Right ventricle myocardium inferior (tissue), 1 donor: ENCODE results near the gene SCUBE3. TPM values are rescaled to one million over a fixed set of nuclear protein-coding genes. Genes with fewer than 3 reads are reported as not detected.

Source experiments
- ATAC-seq: fragments of 200-7000 bp; cut with Tn5 transposase; one replicate; pipeline ENCODE4 v1.9.1; 2020; ENCODE audit warnings: mild to moderate bottlenecking, moderate library complexity
- DNase-seq: peaks from one replicate; pipeline ENCODE4 v3.0.0; 2021; ENCODE audit errors: missing footprints
- intact Hi-C: fragments of 100-400 bp; cut with DNase I; formaldehyde crosslinking; loops from one replicate; pipeline ENCODE4 v1.11.0; 2022
- total RNA-seq: library from RNA; stranded (reverse); fragmentation: NEBNext Ultra II Directional; extraction: Animal tissue kit (Norgen Biotek cat#: 25700); gene quantifications from one replicate; pipeline ENCODE4 v1.2.1, GENCODE V29; 2021
- donor health status: DM: no; HTN: yes; CAD: no; lungs with severe emphysema.

Gene SCUBE3
- total RNA-seq, 1 donor from 2014 or later, result 10.3 TPM

DNA sequence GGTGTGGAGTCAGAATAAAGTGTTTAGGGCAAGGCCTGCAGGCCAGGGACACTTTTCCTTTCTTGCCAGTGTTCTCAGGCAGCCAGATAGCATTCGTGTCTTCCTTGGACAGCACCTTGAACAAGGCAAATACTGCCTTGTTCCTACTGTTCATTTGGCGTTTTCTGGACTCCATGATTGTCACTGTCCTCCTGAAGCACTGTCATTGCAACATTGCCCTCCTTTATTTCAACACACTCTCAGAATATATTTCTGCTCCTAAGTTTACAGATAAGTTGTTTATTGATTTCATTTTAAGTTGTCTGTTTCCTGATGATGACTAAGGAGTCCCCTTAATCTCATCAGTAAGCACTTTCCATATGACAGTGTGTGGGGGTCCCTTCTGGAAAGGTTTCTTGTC is 68.7 kb downstream of the SCUBE3 start:
- ATAC-seq, result no peak
- intact Hi-C loops, result no loop called here
- DNase-seq, result no peak

- DNase-seq (no peak), ATAC-seq (no peak)
- intact Hi-C loops, result no loop called here
Measured at GRCh38 chr6:35283361-35283760, 69.6 kb downstream of the SCUBE3 start.

DNA sequence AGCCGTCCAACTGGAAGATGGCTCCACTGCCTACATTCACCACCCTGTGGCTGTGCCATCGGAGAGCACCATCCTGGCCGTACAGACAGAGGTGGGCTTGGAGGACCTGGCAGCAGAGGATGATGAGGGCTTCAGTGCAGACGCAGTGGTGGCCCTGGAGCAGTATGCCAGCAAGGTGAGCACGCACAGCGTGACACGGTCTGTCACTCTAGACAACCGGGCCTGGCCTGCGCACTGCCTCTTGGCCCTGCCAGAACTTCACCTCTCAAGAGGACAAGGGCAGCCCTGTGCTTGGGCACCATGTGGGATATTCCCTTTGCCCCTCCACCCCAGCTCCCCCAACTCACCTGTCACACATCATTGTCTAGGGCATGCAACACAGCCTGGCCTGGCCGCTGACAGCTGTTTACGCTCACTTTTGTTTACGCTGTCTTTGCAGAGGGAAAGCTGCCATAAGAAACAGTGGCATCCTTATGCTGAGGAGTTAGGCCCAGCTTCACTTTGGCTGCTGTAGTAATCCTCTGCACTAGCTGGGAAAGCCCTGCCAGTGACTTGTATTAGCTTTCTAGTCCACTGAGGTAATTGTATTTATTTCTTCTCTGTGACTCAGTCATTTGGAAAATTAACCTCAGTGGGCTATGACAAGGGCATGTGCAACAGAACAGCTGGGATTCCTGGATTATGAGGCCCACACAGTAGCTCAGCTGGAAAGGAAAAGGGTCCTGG is 74.1 kb downstream of the SCUBE3 start:
- ATAC-seq (no peak), DNase-seq (no peak)
- intact Hi-C loops, result no loop called here

DNA sequence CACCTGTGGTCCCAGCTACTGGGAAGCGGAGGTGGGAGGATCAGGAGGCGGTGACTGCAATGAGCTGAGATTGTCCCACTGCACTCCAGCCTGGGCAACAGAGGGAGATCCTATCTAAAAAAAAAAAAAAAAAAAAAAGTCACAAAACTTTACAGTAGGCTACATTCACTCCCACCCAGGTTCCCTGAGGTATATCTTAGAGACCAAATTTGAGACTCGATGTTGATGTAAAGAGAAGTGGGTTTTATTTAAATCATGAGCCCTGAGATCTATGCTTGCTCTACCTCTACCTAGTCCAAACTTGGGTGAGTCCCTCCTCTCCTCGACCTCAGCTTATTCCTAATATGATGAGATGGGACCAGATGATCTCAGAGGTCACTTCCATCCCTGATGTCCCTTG is 75.1 kb downstream of the SCUBE3 start:
- ATAC-seq (no peak), DNase-seq (no peak)
- intact Hi-C loops, result no loop called here

DNA sequence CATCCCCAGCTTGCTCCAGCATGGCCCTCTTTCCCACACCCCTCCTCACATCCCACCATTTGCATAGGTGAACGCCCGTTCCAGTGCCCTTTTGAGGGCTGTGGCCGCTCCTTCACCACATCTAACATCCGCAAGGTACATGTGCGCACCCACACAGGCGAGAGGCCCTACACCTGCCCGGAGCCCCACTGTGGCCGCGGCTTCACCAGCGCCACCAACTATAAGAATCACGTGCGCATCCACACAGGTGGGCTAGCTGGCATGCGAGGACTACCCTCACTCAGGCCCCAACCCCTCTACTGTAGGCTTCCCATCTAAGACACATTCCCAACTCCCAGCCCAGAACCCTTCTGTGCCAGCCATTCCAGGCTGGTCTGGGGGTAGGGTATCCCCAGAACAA is 77.7 kb downstream of the SCUBE3 start:
- intact Hi-C loops, result no loop called here
- no peak for DNase-seq
- ATAC-seq, result no peak

DNA sequence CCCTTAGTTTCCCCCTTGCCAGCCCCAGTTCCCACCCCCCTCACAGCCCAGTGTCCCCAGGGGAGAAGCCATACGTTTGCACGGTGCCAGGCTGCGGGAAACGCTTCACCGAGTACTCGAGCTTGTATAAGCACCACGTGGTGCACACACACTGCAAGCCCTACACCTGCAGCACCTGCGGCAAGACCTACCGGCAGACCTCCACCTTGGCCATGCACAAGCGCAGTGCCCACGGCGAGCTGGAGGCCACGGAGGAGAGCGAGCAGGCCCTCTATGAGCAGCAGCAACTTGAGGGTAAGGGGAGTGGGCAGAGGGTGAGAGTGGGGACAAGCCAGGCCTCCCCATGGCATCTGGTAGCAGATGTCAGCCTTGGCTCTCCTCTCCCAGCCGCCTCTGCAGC is 78.7 kb downstream of the SCUBE3 start:
- peak; percentile 45 for DNase-seq
- intact Hi-C loops, result no loop called here
- ATAC-seq, result no peak

- no peak for ATAC-seq
- intact Hi-C loops, result no loop called here
- DNase-seq, result no peak
Measured at GRCh38 chr6:35293681-35294080, 79.9 kb downstream of the SCUBE3 start.

- intact Hi-C loops, result no loop called here
- ATAC-seq (no peak), DNase-seq (no peak)
Measured at GRCh38 chr6:35294308-35294945, 80.7 kb downstream of the SCUBE3 start.

DNA sequence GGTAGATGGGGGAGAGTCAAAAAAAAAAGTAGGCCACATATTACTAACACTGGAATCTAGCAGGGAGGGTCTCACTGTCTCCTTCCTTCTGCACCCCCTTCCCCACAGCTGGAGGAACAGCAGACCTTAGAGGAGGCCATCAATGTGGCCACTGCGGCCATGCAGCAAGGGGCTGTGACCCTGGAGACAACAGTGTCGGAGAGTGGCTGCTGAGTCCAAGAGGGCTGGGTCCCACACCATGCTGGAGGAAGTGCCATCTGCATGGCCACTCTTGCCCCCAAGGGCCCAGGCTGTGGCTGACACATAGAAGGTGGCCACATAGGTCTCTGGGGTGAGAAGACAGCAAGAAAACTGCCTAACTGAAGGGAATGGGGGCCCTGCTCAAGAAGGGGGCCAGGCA is 81.3 kb downstream of the SCUBE3 start:
- intact Hi-C loops, result loop anchor here (5.0 kb wide), 1 partner anchor 172 kb away; the partner anchor contains the start of gene RPL10A

GRCh38 chr6:35295521-35296315 is 82.0 kb downstream of the SCUBE3 start:
- intact Hi-C loops, result loop anchor here (5.0 kb wide), 1 partner anchor 172 kb away; the partner anchor contains the start of gene RPL10A
- no peak for DNase-seq
- ATAC-seq, result peak; percentile 21

More for the DNA sequence above, 81.3 kb downstream of the SCUBE3 start:
- ATAC-seq, result no peak
- DNase-seq, result no peak

GRCh38 chr6:35296931-35297600 is 83.3 kb downstream of the SCUBE3 start:
- DNase-seq (no peak), ATAC-seq (no peak)
- intact Hi-C loops, result loop anchor here (1.0 to 5.0 kb wide), 2 partner anchors 152 to 170 kb away; partner anchors contain the start of gene RPL10A

DNA sequence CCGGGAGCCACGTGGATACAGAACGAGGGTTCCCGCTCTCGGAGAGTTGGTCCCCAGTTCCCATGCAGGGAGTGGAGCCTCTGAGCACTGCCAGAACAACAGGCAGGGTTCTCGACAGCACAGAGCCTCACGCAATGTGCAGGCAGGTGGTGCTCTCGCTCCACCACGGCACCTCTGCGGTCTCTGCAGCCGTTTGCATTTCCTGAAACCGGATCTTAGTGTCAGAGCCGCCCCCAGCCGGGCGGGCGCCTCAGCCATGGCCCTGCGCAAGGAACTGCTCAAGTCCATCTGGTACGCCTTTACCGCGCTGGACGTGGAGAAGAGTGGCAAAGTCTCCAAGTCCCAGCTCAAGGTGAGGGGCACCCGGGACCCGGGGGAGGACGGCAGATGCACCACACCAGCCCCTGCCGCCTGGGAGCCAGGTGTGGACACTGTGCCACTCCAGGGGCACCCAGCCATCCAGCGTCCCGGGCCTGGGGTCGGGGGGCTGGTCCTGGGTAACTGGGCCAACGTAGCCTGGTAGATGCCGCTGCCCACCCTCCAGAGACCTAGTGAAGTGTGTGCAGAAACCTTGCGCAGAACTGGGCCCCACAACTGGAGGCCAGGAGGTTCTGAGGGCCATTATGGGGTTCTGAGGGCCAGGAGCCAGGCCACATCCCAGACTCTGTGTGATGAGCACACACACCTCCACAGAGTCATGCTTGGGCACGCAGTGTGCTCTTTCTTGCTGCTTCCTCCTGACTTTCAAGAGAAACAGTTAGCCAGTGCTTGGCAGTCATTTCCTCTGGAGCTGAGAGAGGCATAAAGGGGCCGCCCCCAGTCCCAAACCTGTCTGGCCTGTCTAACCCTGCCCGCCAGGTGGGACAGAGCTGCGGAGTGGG is 84.1 kb downstream of the SCUBE3 start, which contains the start of gene DEF6:
TSS of gene DEF6 (plus strand) at position 218 of the 881 bp plus-strand sequence. CDS start at position 257, 39 bp downstream.
- peak; percentile 93 for DNase-seq
- ATAC-seq, result peak; percentile 85
- intact Hi-C loops, result loop anchor here (1.0 to 5.0 kb wide), 2 partner anchors 151 to 169 kb away; partner anchors contain the start of gene RPL10A

DNA sequence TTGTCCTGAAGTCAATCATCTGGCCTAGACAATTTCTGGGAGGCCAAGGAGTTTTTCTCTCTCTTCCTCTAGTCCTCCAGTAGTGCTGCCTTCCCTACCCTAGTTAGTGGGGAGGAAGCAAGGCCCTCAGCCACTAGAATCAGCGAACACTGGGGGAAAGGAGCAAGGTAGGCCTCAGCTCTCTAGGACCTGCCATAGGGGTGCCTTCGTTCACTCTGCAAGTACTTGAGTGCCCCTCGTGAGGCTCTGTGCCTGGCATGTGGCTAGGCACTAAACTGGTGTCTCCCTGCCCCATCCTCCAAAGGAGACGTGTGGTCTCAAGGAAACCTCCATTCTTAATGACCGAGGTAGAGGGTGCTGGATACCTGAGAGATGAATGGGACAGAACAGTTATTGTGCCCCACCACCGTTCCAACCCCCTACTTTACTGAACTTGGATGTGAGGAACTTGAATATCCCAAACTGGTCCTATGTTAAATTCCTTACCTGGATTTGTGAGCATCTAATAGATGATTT is 84.9 kb downstream of the SCUBE3 start:
- DNase-seq, result no peak
- ATAC-seq, result no peak
- intact Hi-C loops, result loop anchor here (5.0 kb wide), 1 partner anchor 169 kb away; the partner anchor contains the start of gene RPL10A

GRCh38 chr6:35299674-35300073 is 85.9 kb downstream of the SCUBE3 start:
- ATAC-seq (no peak), DNase-seq (no peak)
- intact Hi-C loops, result loop anchor here (5.0 kb wide), 1 partner anchor 168 kb away; the partner anchor contains the start of gene RPL10A

DNA sequence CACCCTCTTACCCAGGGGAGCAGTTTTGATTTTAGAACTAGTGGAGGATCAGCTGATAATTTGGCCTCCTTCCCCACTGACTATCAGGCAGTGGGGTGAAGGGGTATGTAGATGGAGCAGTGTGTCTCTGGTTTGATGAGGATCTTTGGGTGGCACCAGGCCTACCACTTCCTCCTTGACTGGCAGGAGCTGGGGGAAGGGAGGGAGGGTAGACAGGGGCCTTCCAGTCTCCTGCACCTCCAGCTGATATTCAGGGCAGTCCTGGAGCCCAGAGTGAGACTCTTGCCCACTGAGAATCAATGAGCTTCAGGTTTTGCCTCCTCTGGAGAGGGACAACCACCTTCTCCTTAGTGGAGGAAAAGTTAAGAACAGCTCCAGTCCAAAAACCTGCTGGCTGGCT is 87.1 kb downstream of the SCUBE3 start:
- intact Hi-C loops, result no loop called here
- no peak for ATAC-seq
- DNase-seq, result no peak
